Chondrocyte (in vitro differentiated cells): ENCODE results near the gene NELL1. TPM values are rescaled to one million over a fixed set of nuclear protein-coding genes. Genes with fewer than 3 reads are reported as not detected.

Source experiments
- DNase-seq: peaks from one replicate; pipeline ENCODE4 v3.0.0; 2021; ENCODE audit warnings: mixed read lengths, low spot score
- H3K27ac Mint-ChIP-seq: one replicate; pipeline ENCODE4 v1.8.0; 2021; ENCODE audit warnings: mild to moderate bottlenecking, moderate library complexity, mixed read lengths; ENCODE audit not compliant: unreplicated experiment
- H3K27me3 Mint-ChIP-seq: 2 replicates; pipeline ENCODE4 v1.8.0; 2021; ENCODE audit warnings: low read depth, mixed read lengths
- H3K36me3 Mint-ChIP-seq: 2 replicates; pipeline ENCODE4 v1.8.0; 2021; ENCODE audit warnings: low read depth, mixed read lengths
- H3K4me1 Mint-ChIP-seq: 2 replicates; pipeline ENCODE4 v1.8.0; 2021; ENCODE audit warnings: low read depth, mild to moderate bottlenecking, mixed read lengths
- H3K4me3 Mint-ChIP-seq: one replicate; pipeline ENCODE4 v1.8.0; 2021; ENCODE audit warnings: mild to moderate bottlenecking, moderate library complexity, mixed read lengths; ENCODE audit not compliant: unreplicated experiment
- H3K9me3 Mint-ChIP-seq: 2 replicates; pipeline ENCODE4 v1.8.0; 2021; ENCODE audit warnings: low read depth, mixed read lengths
- total RNA-seq: library from RNA; stranded (reverse); gene quantifications from 3 replicates; pipeline ENCODE4 v1.2.1, GENCODE V29; 2021
- TF ChIP-seq, protein P1 (sequence below): fragments of 200-600 bp; sonication (generic); IDR thresholded peaks from 2 replicates; pipeline ENCODE4 v1.5.0; 2021; ENCODE audit warnings: antibody characterized with exemption, mild to moderate bottlenecking, moderate library complexity

Gene NELL1
- total RNA-seq, 1 donor from 2014 or later = not detected

DNA sequence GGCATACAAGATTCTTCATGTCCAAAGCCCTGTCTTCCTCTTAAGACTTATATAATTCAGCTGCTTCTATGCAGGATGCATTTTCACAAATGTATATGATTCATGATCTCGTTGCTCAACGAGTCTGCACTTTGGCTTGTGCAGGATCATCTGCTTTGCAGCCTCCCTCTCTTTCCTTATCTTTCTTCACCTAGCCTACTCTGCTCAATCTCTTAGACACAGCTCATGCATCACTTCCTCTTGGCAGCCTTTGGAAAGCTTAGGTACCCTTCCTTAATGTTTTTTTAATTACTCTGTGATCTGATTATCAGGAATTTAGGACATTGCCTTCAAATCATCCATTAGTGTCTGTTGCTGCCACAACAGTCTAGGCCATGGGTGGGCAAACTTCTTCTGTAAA lies 673.8 kb downstream of the NELL1 start:
- Mint-ChIP-seq H3K27ac (no peak overlapping the region), H3K9me3 (no peaks in the 10 kb centered on the region), H3K4me3 (no peak overlapping the region), H3K4me1 (no peaks in the 10 kb centered on the region), H3K36me3 (no peaks in the 10 kb centered on the region), H3K27me3 (no peaks in the 10 kb centered on the region)
- no peak for DNase-seq
- TF ChIP-seq, protein P1, sequence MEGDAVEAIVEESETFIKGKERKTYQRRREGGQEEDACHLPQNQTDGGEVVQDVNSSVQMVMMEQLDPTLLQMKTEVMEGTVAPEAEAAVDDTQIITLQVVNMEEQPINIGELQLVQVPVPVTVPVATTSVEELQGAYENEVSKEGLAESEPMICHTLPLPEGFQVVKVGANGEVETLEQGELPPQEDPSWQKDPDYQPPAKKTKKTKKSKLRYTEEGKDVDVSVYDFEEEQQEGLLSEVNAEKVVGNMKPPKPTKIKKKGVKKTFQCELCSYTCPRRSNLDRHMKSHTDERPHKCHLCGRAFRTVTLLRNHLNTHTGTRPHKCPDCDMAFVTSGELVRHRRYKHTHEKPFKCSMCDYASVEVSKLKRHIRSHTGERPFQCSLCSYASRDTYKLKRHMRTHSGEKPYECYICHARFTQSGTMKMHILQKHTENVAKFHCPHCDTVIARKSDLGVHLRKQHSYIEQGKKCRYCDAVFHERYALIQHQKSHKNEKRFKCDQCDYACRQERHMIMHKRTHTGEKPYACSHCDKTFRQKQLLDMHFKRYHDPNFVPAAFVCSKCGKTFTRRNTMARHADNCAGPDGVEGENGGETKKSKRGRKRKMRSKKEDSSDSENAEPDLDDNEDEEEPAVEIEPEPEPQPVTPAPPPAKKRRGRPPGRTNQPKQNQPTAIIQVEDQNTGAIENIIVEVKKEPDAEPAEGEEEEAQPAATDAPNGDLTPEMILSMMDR = no peak

DNA sequence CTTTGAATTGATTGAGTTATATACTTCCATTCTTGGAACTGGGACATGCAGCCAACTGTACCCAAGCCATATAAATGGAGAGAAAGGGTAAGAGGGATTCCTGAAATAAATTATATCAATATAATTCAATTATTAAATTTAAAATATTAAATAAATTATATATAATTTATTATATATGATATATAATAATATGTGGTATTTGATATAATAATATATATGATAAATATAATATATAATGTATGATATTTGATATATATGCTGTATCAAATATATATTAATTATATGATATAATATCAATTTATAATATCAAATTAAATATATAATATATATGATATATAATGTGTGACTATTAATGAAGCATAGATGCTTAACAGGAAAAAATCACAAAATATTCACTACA lies 677.0 kb downstream of the NELL1 start:
- H3K4me3 Mint-ChIP-seq = no peak overlapping the region

DNA sequence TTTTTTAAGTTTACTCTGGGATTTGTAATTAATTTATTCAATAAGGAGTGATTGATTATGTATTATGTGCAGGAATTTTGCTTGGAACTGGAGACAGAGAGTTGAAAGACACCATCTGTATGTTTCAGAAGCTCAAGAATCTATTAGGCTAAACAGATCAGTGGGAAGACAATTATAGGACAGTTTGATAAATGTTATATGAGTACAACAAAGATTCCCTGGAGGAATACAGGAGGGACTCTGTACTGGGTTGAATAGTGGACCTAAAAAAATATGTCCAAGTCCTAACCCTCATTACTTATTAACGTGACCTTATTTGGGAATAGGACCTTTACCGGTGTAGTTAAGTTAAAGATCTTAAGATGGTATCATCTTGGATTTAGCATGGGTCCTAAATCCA lies 681.2 kb downstream of the NELL1 start:
- Mint-ChIP-seq H3K9me3 (no peaks in the 10 kb centered on the region), H3K27ac (no peak overlapping the region), H3K36me3 (no peaks in the 10 kb centered on the region), H3K27me3 (peaks cover 2% of the 10 kb centered on the region), H3K4me3 (no peak overlapping the region), H3K4me1 (no peaks in the 10 kb centered on the region)
- no peak for DNase-seq
- TF ChIP-seq, protein P1 = no peak

More for the DNA sequence above, 677.0 kb downstream of the NELL1 start:
- Mint-ChIP-seq H3K9me3 (no peaks in the 10 kb centered on the region), H3K27me3 (peaks cover 2% of the 10 kb centered on the region), H3K27ac (no peak overlapping the region), H3K36me3 (no peaks in the 10 kb centered on the region), H3K4me1 (no peaks in the 10 kb centered on the region)
- DNase-seq = no peak
- TF ChIP-seq, protein P1 = no peak

DNA sequence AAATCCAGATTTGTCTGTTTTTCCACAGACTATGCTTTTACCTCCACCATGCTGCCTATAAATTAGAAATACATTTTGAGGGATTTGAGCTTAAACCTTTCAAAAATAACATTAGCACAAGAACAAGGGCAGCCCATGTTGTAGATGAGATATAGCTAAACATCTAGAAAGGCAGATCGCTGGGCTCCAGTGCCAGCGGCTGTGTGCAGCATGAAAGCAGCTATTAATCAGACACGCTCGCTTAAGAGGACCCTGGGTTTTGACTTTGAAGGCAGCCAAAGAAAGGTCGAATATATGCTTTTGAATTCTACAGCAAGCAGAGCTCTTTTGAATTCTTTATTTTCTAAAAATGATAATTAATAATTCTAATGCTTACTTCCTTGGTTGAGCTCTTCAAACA lies 684.0 kb downstream of the NELL1 start:
- H3K27me3 Mint-ChIP-seq = peaks cover 2% of the 10 kb centered on the region
- H3K4me3 Mint-ChIP-seq = no peak overlapping the region
- peaks cover 7% of the 10 kb centered on the region for H3K9me3 Mint-ChIP-seq
- no peaks in the 10 kb centered on the region for H3K36me3 Mint-ChIP-seq
- H3K27ac Mint-ChIP-seq = no peak overlapping the region
- TF ChIP-seq, protein P1 = no peak
- no peaks in the 10 kb centered on the region for H3K4me1 Mint-ChIP-seq
- DNase-seq = no peak

DNA sequence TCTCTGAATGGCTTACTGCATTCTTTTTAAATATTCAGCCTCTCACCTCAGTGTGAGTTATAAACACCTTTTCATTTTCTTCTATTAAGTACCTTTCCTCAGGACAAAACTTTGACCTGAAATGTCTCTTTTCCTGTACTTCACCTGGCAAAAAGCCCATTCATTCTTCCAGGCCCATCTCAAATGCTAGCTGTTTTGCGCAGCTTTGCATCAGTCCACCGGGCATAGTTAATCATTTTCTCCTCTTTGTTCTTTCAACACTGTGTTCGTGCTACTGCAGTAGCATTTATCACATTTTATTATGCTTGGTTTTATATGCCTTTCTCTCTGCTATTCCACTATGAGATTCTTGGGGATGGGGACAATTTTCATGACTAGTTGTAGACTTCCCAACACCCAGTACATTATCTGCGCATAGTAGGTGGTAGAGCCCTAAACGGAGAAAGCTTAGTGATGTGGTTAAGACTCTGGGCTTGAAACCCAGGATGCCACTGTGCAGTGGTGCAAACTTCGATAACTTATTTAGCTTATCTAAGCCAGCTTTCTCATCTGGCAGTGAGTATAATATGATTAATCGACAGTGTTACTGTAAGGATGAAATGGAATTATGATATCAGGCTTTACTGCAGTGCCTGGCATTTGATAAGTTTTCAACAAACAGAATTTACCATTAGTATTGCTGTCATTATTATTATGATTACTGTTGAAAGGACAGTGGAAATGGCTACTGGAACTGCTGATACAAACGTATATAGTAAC lies 695.7 kb downstream of the NELL1 start:
- H3K27ac Mint-ChIP-seq = no peak overlapping the region
- H3K4me3 Mint-ChIP-seq = no peak overlapping the region
- no peaks in the 10 kb centered on the region for H3K36me3 Mint-ChIP-seq
- H3K4me1 Mint-ChIP-seq = no peaks in the 10 kb centered on the region
- DNase-seq = no peak
- peaks cover 6% of the 10 kb centered on the region for H3K9me3 Mint-ChIP-seq
- TF ChIP-seq, protein P1 = no peak
- peaks cover 3% of the 10 kb centered on the region for H3K27me3 Mint-ChIP-seq
